ENCODE measurements around the gene SPG7.

DNA sequence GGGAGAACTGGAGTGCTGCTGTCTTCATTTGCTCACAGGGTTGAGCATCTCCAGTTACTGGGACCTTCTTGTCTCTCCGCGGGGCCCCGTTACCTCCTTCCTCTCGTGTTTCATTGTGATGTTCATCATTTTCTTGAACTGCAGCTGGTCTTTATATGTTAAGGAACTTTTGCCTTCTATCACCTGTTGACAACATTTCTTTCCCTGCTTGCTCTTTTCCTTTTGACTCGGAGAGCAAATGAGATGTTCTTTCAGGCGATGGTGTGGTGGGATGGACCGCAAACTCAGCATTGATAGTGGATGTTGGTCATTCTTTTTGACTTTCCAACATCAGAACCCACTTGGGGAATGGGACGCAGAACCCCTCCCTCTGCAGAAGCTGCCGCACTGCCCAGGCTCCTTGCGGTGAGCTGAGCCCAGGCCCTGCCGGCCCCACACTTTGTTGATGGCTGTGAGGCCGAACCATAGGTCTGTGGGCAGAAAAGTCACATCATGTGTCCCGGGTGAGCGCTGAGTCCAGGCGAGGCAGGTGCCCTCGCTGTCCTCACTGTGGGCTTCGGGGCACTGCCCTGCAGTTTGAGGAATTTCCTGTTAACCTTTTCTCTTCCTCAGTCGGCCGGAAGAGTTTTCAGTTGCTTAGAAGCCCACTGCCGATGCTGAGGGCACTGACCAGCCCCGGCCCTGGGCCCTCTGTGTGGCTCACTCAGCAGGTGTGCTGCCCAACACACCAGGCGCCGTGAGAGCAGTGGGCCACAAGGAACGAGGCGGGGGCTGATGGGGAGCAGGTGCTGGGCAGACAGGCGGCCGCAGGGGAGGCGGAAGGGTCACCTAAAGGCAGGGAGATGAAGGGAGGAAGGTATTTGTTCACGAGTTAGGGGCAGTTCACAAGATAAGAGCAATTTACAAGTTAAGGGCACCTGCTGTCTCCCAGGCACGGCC, 59.7 kb downstream of the SPG7 start:
- TF ChIP-seq, protein P1, sequence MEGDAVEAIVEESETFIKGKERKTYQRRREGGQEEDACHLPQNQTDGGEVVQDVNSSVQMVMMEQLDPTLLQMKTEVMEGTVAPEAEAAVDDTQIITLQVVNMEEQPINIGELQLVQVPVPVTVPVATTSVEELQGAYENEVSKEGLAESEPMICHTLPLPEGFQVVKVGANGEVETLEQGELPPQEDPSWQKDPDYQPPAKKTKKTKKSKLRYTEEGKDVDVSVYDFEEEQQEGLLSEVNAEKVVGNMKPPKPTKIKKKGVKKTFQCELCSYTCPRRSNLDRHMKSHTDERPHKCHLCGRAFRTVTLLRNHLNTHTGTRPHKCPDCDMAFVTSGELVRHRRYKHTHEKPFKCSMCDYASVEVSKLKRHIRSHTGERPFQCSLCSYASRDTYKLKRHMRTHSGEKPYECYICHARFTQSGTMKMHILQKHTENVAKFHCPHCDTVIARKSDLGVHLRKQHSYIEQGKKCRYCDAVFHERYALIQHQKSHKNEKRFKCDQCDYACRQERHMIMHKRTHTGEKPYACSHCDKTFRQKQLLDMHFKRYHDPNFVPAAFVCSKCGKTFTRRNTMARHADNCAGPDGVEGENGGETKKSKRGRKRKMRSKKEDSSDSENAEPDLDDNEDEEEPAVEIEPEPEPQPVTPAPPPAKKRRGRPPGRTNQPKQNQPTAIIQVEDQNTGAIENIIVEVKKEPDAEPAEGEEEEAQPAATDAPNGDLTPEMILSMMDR (conservative IDR thresholded peaks at IDR 0.05), result no peak
- no peak for TF ChIP-seq EZH2 (IDR thresholded peaks at IDR 0.05; ENCODE audit: low read depth)

Data from PC-9 (cell line).